ELF-1 (cell line): ENCODE data around the gene CENPX.
A peak's percentile ranks its signal among the peaks of the same experiment; 100 is the strongest.

Experiments
- DNase-seq: peaks from one replicate; pipeline ENCODE4 v3.0.0-alpha.2; 2016; ENCODE audit warnings: low read depth, low spot score

Gene CENPX

GRCh38 chr17:82012261-82012639 is 10.4 kb downstream of the CENPX start:
- DNase-seq = peak; percentile 62

GRCh38 chr17:82011617-82012187 is 11.0 kb downstream of the CENPX start:
- no peak for DNase-seq

- DNase-seq = no peak
Observed at GRCh38 chr17:82010575-82011525, 11.8 kb downstream of the CENPX start.

GRCh38 chr17:82009413-82009812 is 13.3 kb downstream of the CENPX start:
- no peak for DNase-seq

- no peak for DNase-seq
Observed at GRCh38 chr17:82008941-82009405, 13.7 kb downstream of the CENPX start.

GRCh38 chr17:82008258-82008940 is 14.3 kb downstream of the CENPX start:
- DNase-seq = no peak

- no peak for DNase-seq
Observed at GRCh38 chr17:82007495-82008257, 15.0 kb downstream of the CENPX start.

- no peak for DNase-seq
Observed at GRCh38 chr17:82007228-82007494, 15.5 kb downstream of the CENPX start.

- no peak for DNase-seq
Observed at GRCh38 chr17:82006468-82007227, 16.0 kb downstream of the CENPX start.

GRCh38 chr17:82005701-82006348 is 16.9 kb downstream of the CENPX start:
- no peak for DNase-seq

GRCh38 chr17:82004517-82005455 is 17.9 kb downstream of the CENPX start:
- DNase-seq = no peak

- peak; percentile 87 for DNase-seq
Observed at GRCh38 chr17:82003411-82004381, 19.0 kb downstream of the CENPX start.

- DNase-seq = no peak
Observed at GRCh38 chr17:82001571-82002056, 21.1 kb downstream of the CENPX start.

GRCh38 chr17:82000803-82001570 is 21.7 kb downstream of the CENPX start:
- peak; percentile 59 for DNase-seq

- peak; percentile 85 for DNase-seq
Observed at GRCh38 chr17:81999976-82000802, 22.5 kb downstream of the CENPX start.

- no peak for DNase-seq
Observed at GRCh38 chr17:81999587-81999975, 23.1 kb downstream of the CENPX start.
